Measurements from ENCODE around the gene SMIM23. TPM values are rescaled to one million over a fixed set of nuclear protein-coding genes. Genes with fewer than 3 reads are reported as not detected.

The SMIM23 gene
- not detected in 2 replicates for total RNA-seq

DNA sequence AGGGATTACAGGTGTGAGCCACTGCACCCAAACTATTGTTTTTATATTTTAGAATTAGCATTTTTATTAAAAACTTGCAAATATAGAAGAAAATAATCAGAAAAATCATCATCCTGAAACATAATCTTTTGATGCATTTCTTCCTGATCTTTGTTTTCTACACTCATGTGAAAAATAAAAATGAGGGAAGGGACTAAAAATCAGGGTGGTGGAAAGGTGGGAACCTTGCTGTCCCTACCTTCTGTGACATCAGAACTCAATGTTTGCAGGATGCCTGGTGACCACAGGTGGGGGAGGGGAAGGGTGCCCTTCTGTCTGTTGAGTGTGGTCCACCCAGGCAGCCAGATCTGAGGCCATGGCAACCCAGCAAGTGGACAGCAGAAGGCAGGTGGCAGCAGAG is at the start of gene SMIM23:
TSS of gene SMIM23 (plus strand) at position 301 of the 400 bp plus-strand sequence. CDS start at position 356, 55 bp downstream.
- no peak for ATAC-seq (ENCODE audit: low read depth)
- H3K4me3 Mint-ChIP-seq = no peak within 1 kb of the TSS
- ChIA-PET CTCF (no interaction called here), POLR2A (no interaction called here)
- no peak within 1 kb of the TSS for H3K27ac Mint-ChIP-seq
- TF ChIP-seq, protein P1, sequence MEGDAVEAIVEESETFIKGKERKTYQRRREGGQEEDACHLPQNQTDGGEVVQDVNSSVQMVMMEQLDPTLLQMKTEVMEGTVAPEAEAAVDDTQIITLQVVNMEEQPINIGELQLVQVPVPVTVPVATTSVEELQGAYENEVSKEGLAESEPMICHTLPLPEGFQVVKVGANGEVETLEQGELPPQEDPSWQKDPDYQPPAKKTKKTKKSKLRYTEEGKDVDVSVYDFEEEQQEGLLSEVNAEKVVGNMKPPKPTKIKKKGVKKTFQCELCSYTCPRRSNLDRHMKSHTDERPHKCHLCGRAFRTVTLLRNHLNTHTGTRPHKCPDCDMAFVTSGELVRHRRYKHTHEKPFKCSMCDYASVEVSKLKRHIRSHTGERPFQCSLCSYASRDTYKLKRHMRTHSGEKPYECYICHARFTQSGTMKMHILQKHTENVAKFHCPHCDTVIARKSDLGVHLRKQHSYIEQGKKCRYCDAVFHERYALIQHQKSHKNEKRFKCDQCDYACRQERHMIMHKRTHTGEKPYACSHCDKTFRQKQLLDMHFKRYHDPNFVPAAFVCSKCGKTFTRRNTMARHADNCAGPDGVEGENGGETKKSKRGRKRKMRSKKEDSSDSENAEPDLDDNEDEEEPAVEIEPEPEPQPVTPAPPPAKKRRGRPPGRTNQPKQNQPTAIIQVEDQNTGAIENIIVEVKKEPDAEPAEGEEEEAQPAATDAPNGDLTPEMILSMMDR (IDR thresholded peaks at IDR 0.05) = no peak
- H3K4me1 Mint-ChIP-seq = no peaks in the 10 kb centered on the region
- H3K27me3 Mint-ChIP-seq = peaks cover 4% of the 10 kb centered on the region
- no peaks in the 10 kb centered on the region for H3K9me3 Mint-ChIP-seq
- no peak for DNase-seq
- no peaks in the 10 kb centered on the region for H3K36me3 Mint-ChIP-seq (ENCODE audit: low read depth)
- intact Hi-C loops (cut with micrococcal nuclease) = no loop called here

DNA sequence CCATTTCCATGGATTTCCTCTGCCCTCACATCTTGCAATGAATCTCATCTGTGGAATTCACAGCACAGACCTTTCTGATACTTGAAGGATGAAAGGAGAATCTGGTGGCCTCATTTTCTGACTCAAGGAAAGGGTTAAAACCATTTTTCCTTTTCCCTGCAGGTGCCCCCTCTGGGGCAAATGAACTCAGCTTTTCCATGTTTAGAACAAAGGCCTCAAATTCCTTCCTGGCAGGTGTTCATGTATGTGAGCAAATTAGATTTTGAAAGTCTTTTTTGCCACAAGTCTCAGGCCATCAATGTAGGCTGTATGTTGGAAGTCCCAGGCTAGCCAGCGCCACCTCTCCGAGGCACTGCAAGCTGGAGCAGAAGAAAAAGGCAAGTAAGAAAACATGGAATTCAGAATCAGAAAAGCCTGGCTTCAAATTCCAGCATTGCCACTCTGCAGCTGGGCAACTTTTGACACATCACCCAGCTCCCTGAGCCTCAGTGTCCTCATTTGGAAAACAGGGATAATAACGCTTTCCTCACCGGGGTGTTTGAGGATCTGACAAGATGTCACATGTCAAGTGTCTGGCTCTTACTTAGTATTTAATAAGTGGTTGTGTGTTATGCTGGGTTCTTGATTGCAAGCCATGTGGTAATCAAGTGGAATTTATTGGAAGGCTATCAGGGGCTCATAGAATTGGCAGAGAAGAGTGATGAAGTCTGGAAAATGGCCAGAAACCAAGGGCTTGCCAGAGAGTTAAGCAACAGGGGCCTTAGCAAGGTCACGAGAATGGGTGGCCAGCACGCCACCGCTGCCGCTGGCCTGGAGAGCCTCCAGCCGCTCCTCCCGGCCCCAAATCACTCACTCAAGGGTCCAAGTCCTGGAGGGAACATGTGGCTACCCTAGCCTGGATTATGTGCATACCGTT is 48.4 kb upstream of the SMIM23 start:
- TF ChIP-seq, protein P1 (IDR thresholded peaks at IDR 0.05) = no peak
- ChIA-PET POLR2A (no interaction called here), CTCF (no interaction called here)
- peaks cover 2% of the 10 kb centered on the region for H3K27me3 Mint-ChIP-seq
- ATAC-seq (ENCODE audit: low read depth) = no peak
- H3K27ac Mint-ChIP-seq = no peak overlapping the region
- no peaks in the 10 kb centered on the region for H3K9me3 Mint-ChIP-seq
- intact Hi-C loops (cut with micrococcal nuclease) = no loop called here
- no peaks in the 10 kb centered on the region for H3K36me3 Mint-ChIP-seq (ENCODE audit: low read depth)
- no peak for DNase-seq
- H3K4me3 Mint-ChIP-seq = no peak overlapping the region
- peaks cover 12% of the 10 kb centered on the region for H3K4me1 Mint-ChIP-seq

DNA sequence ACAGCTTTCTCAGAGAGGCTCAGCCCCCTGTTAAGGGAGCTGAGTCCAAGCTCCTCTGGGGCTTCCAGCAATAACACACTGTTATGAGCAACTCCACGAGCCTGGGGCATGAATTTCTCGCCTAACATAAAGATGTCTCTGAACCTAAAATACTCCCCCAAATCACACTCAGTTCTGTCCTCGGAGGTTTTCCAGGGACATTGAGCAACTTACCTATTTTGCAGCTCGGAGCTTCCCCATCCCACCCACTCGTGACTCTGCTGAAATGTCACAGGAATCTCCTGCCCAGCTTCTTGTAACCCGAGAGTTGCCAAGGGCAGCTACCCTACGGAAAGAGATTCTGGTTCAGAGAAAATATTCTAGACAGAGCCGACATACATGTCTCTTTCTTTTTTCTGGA is 47.1 kb upstream of the SMIM23 start:
- no peak for DNase-seq
- ChIA-PET CTCF (no interaction called here), POLR2A (no interaction called here)
- Mint-ChIP-seq H3K27me3 (no peaks in the 10 kb centered on the region), H3K4me1 (peaks cover 24% of the 10 kb centered on the region), H3K9me3 (no peaks in the 10 kb centered on the region), H3K4me3 (no peak overlapping the region), H3K36me3 (ENCODE audit: low read depth) (no peaks in the 10 kb centered on the region), H3K27ac (no peak overlapping the region)
- ATAC-seq (ENCODE audit: low read depth) = no peak
- intact Hi-C loops (cut with micrococcal nuclease) = no loop called here
- TF ChIP-seq, protein P1 (IDR thresholded peaks at IDR 0.05) = no peak

DNA sequence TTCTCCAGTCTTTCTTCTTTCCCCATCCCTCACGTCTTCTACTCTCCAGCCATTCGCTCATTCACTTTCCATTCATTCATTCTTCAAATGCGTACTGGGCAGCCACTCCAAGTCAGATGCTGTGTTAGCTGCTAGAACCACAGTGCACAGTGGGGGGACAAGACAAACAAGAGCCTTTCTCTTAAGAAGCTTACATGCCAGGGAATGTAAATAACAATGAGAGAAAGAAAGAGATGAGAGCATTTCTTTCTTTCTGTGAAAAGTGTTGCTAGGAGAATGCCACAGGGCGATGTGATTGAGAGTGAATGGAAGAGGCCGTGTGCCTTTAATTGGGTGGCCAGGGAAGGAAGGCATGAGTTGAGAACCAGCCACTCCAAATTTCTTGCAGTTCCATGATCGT is 46.3 kb upstream of the SMIM23 start:
- intact Hi-C loops (cut with micrococcal nuclease) = no loop called here
- H3K4me3 Mint-ChIP-seq = no peak overlapping the region

DNA sequence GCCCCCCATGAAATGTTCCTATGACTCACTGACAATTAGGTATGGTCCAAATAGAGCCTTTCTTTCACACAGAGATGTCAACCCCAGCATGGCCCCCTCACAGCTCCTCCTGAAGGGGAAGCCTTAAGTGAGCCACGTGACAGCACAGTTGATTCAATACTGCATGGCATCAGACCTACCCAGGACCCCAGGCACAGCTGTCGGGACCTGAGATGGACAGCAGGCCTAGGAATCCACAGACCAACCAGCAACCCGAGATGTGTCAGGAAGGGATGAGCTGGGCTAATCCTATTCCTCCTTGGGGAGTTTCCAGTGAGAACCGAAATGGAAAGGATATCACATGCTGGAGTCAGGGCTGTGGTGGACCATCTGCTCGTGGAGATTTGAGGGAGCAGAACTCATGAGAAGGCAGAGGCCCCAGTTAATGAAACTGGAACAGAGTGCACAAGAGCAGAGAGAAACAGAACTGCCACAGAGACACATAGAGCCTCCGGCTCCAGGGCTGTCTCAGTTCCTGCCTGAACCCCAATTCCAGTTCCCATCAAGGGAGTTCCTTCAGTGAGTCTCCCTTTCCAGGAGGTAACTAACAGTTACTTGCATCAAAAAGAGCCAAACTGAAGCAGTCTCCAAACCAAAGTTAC is 42.1 kb upstream of the SMIM23 start:
- Mint-ChIP-seq H3K4me3 (no peak overlapping the region), H3K27me3 (no peaks in the 10 kb centered on the region), H3K36me3 (ENCODE audit: low read depth) (no peaks in the 10 kb centered on the region), H3K9me3 (no peaks in the 10 kb centered on the region), H3K27ac (no peak overlapping the region), H3K4me1 (peaks cover 24% of the 10 kb centered on the region)
- TF ChIP-seq, protein P1 (IDR thresholded peaks at IDR 0.05) = no peak
- ChIA-PET POLR2A (interaction anchor here (0.6 kb wide), 1 partner anchor 1410 kb away, joined by 7 read pairs; no protein-coding TSS in a partner anchor), CTCF (no interaction called here)
- intact Hi-C loops (cut with micrococcal nuclease) = no loop called here
- no peak for DNase-seq
- peak; percentile 18 for ATAC-seq (ENCODE audit: low read depth)

More for the DNA sequence above, 46.3 kb upstream of the SMIM23 start:
- CTCF ChIA-PET = no interaction called here
- Mint-ChIP-seq H3K27ac (no peak overlapping the region), H3K27me3 (no peaks in the 10 kb centered on the region), H3K4me1 (peaks cover 24% of the 10 kb centered on the region), H3K9me3 (no peaks in the 10 kb centered on the region), H3K36me3 (ENCODE audit: low read depth) (no peaks in the 10 kb centered on the region)
- DNase-seq = no peak
- no peak for ATAC-seq (ENCODE audit: low read depth)
- POLR2A ChIA-PET = no interaction called here
- TF ChIP-seq, protein P1 (IDR thresholded peaks at IDR 0.05) = no peak
